Astrocyte (in vitro differentiated cells and primary cell): ENCODE data around the gene KANK2. TPM values are rescaled to one million over a fixed set of nuclear protein-coding genes. Genes with fewer than 3 reads are reported as not detected.
A peak's percentile ranks its signal among the peaks of the same experiment; 100 is the strongest.

Experiments
- DNase-seq: peaks from one replicate; pipeline ENCODE4 v3.0.0-alpha.2; 2010; ENCODE audit warnings: low read depth
- FAIRE-seq: peaks from 2 replicates; lab custom pipeline; 2011; peaks lifted over from hg19 to GRCh38; lab: Jason Lieb, UNC
- H2AFZ ChIP-seq: 2 replicates; pipeline ENCODE4 v1.6.0; 2012; ENCODE audit warnings: low read depth, low read length, inconsistent platforms
- H3K27ac ChIP-seq: 2 replicates; pipeline ENCODE4 v1.5.1; 2011; ENCODE audit warnings: low read depth, low read length, inconsistent platforms
- H3K27me3 ChIP-seq: 2 replicates; pipeline ENCODE4 v1.6.0; 2011; ENCODE audit warnings: low read length, inconsistent platforms; ENCODE audit not compliant: insufficient read depth
- H3K36me3 ChIP-seq: 2 replicates; pipeline ENCODE4 v1.5.1; 2011; ENCODE audit warnings: low read length, inconsistent platforms; ENCODE audit not compliant: insufficient read depth
- H3K4me1 ChIP-seq: 2 replicates; pipeline ENCODE4 v1.5.1; 2011; ENCODE audit warnings: low read length, inconsistent platforms; ENCODE audit not compliant: insufficient read depth
- H3K4me2 ChIP-seq: 2 replicates; pipeline ENCODE4 v1.6.0; 2012; ENCODE audit warnings: low read length, inconsistent platforms
- H3K4me3 ChIP-seq: 2 replicates; pipeline ENCODE4 v1.5.1; 2011; ENCODE audit warnings: low read depth, mild to moderate bottlenecking, low read length, inconsistent platforms; ENCODE audit not compliant: insufficient read depth
- H3K79me2 ChIP-seq: 2 replicates; pipeline ENCODE4 v1.6.0; 2012; ENCODE audit warnings: mild to moderate bottlenecking, low read length, inconsistent platforms; ENCODE audit not compliant: insufficient read depth
- H3K9ac ChIP-seq: 2 replicates; pipeline ENCODE4 v1.6.0; 2012; ENCODE audit warnings: mild to moderate bottlenecking, low read length, inconsistent platforms
- H3K9me3 ChIP-seq: 2 replicates; pipeline ENCODE4 v1.5.1; 2012; ENCODE audit warnings: low read depth, mild to moderate bottlenecking, low read length, inconsistent platforms; ENCODE audit not compliant: insufficient read depth
- H4K20me1 ChIP-seq: 2 replicates; pipeline ENCODE4 v1.6.0; 2012; ENCODE audit warnings: low read length, inconsistent platforms; ENCODE audit not compliant: insufficient read depth
- H3K27ac Mint-ChIP-seq: one replicate; pipeline ENCODE4 v1.8.0; 2021; ENCODE audit warnings: mild to moderate bottlenecking, mixed read lengths; ENCODE audit not compliant: unreplicated experiment
- H3K27me3 Mint-ChIP-seq: one replicate; pipeline ENCODE4 v1.8.0; 2021; ENCODE audit warnings: low read depth, mixed read lengths; ENCODE audit not compliant: unreplicated experiment
- H3K36me3 Mint-ChIP-seq: one replicate; pipeline ENCODE4 v1.8.0; 2021; ENCODE audit warnings: low read depth, mixed read lengths; ENCODE audit not compliant: unreplicated experiment
- H3K4me1 Mint-ChIP-seq: one replicate; pipeline ENCODE4 v1.8.0; 2021; ENCODE audit warnings: low read depth, mixed read lengths; ENCODE audit not compliant: unreplicated experiment
- H3K4me3 Mint-ChIP-seq: one replicate; pipeline ENCODE4 v1.8.0; 2021; ENCODE audit warnings: mild to moderate bottlenecking, moderate library complexity, mixed read lengths; ENCODE audit not compliant: unreplicated experiment
- H3K9me3 Mint-ChIP-seq: one replicate; pipeline ENCODE4 v1.8.0; 2021; ENCODE audit warnings: mild to moderate bottlenecking, mixed read lengths; ENCODE audit not compliant: unreplicated experiment
- CTCF ChIP-seq: IDR thresholded peaks from 2 replicates; pipeline ENCODE4 v1.5.1; 2011; ENCODE audit warnings: low read depth, mild to moderate bottlenecking, inconsistent platforms, low read length, moderate library complexity; ENCODE audit not compliant: insufficient read depth
- EZH2 ChIP-seq: IDR thresholded peaks from 2 replicates; pipeline ENCODE4 v1.6.1; 2012; ENCODE audit warnings: mild to moderate bottlenecking, low read length, inconsistent platforms; ENCODE audit not compliant: insufficient read depth
- total RNA-seq: library from RNA; stranded (reverse); gene quantifications from 2 replicates; pipeline ENCODE4 v1.2.1, GENCODE V29; 2021

The KANK2 gene
- total RNA-seq, 1 donor from 2014 or later = 50.3 TPM

DNA sequence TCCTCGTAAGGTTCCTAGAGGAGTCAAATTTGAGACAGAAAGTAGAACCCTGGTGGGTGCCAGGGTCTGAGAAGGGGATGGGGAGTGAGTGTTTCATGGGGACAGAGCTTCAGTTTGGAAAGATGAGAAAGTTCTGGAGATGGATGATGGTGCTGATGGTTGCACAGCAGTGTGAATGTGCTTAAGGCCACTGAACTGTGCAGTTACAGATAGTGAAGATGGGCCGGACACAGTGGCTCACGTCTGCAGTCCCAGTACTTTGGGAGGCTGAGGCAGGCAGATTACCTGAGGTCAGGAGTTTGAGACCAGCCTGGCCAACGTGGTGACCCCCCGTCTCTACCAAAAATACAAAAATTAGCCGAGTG lies 42.7 kb downstream of the KANK2 start:
- H3K27ac Mint-ChIP-seq = peak overlapping the region; percentile 13
- FAIRE-seq = no peak
- peak overlapping the region; percentile 84 for H3K4me2 ChIP-seq
- H3K9me3 Mint-ChIP-seq = no peaks in the 10 kb centered on the region
- peak overlapping the region; percentile 77 for H3K4me3 Mint-ChIP-seq
- H3K36me3 ChIP-seq = no peaks in the 10 kb centered on the region
- H3K9ac ChIP-seq = peak overlapping the region; percentile 80
- H3K4me3 ChIP-seq = peak overlapping the region; percentile 71
- H3K9me3 ChIP-seq = no peaks in the 10 kb centered on the region
- no peak for TF ChIP-seq EZH2
- TF ChIP-seq CTCF = no peak
- H3K27me3 ChIP-seq = no peaks in the 10 kb centered on the region
- H3K79me2 ChIP-seq = peaks cover 43% of the 10 kb centered on the region
- peaks cover 7% of the 10 kb centered on the region for H3K4me1 ChIP-seq
- H3K4me1 Mint-ChIP-seq = peaks cover 10% of the 10 kb centered on the region
- no peaks in the 10 kb centered on the region for H4K20me1 ChIP-seq
- H3K27ac ChIP-seq = no peak overlapping the region
- H2AFZ ChIP-seq = peak overlapping the region; percentile 87
- no peaks in the 10 kb centered on the region for H3K36me3 Mint-ChIP-seq
- no peak for DNase-seq
- no peaks in the 10 kb centered on the region for H3K27me3 Mint-ChIP-seq

DNA sequence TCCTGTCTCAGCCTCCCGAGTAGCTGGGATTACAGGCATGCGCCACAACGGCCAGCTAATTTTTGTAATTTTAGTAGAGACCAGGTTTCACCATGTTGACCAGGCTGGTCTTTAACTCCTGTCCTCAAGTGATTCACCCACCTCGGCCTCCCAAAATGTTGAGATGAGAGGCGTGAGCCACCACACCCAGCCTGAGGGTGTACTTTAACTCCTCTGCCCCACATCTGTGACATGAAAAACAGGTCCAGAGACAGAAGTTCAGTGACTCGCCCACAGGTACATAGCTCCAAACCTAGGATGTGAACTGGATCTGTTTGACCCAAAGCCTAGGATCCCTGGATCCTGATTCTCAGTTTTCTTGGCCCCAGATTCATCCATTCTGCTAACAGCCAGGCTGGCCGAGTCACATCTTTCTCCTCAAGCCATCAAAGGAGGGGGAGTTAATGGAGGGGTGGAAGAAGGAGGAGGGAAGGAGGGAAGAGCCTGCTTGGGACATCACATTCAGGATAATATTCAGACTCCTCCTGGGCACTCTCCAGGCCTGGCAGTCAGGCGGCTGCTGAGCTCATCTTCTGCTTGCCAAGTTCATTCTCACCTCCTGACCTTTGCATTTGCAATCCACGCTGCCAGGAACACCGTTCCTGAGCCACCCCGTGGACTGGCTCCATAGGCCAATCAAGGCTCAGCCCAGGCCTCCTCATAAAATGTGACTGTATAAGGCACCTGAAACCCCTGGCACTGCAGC lies 44.9 kb downstream of the KANK2 start:
- Histone ChIP-seq H3K27me3 (no peaks in the 10 kb centered on the region), H3K4me1 (peaks cover 7% of the 10 kb centered on the region), H3K27ac (no peak overlapping the region), H3K36me3 (no peaks in the 10 kb centered on the region), H3K4me2 (peak overlapping the region; percentile 37), H3K9ac (peak overlapping the region; percentile 33), H3K9me3 (no peaks in the 10 kb centered on the region), H3K4me3 (no peak overlapping the region), H4K20me1 (no peaks in the 10 kb centered on the region), H2AFZ (peak overlapping the region; percentile 64), H3K79me2 (peaks cover 43% of the 10 kb centered on the region)
- H3K4me3 Mint-ChIP-seq = peak overlapping the region; percentile 40
- no peaks in the 10 kb centered on the region for H3K9me3 Mint-ChIP-seq
- peak overlapping the region; percentile 58 for H3K27ac Mint-ChIP-seq
- TF ChIP-seq CTCF (no peak), EZH2 (no peak)
- no peak for FAIRE-seq
- H3K36me3 Mint-ChIP-seq = no peaks in the 10 kb centered on the region
- no peaks in the 10 kb centered on the region for H3K27me3 Mint-ChIP-seq
- peak; percentile 52 for DNase-seq
- peaks cover 10% of the 10 kb centered on the region for H3K4me1 Mint-ChIP-seq

DNA sequence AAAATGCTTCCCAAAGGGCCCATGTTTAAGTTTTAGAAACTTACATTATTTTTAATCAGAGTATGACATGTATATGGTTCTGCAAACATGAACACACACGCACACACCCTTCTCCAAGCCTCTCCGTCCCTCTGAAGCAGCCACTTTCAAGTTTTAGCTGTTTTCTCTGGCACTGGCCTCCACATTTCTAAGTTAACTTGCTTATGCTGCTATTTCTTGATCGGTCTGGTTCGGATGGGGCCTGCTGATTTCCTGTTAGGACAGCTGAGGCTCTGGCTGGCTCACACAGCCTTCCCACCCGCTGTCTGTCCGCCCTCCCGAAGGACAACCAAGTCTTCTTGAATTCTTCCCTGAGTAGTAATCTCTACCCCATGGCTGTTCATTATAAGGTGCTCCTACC lies 46.2 kb downstream of the KANK2 start:
- DNase-seq (no peak), FAIRE-seq (no peak)
- Histone ChIP-seq H3K4me2 (no peak overlapping the region), H3K27me3 (no peaks in the 10 kb centered on the region), H3K9ac (no peak overlapping the region), H3K79me2 (peaks cover 43% of the 10 kb centered on the region), H3K4me1 (peaks cover 7% of the 10 kb centered on the region), H3K36me3 (no peaks in the 10 kb centered on the region), H3K27ac (no peak overlapping the region), H2AFZ (no peak overlapping the region), H3K9me3 (no peaks in the 10 kb centered on the region), H3K4me3 (no peak overlapping the region), H4K20me1 (no peaks in the 10 kb centered on the region)
- Mint-ChIP-seq H3K27me3 (no peaks in the 10 kb centered on the region), H3K4me3 (no peak overlapping the region), H3K27ac (no peak overlapping the region), H3K36me3 (no peaks in the 10 kb centered on the region), H3K9me3 (no peaks in the 10 kb centered on the region), H3K4me1 (peaks cover 10% of the 10 kb centered on the region)
- TF ChIP-seq CTCF (no peak), EZH2 (no peak)
